Endodermal cell (in vitro differentiated cells): ENCODE results near the gene TAAR6. TPM values are rescaled to one million over a fixed set of nuclear protein-coding genes. Genes with fewer than 3 reads are reported as not detected.
A peak's percentile ranks its signal among the peaks of the same experiment; 100 is the strongest.

Experiments
- DNase-seq: peaks from one replicate; pipeline ENCODE4 v3.0.0-alpha.2; 2017
- H3K27ac ChIP-seq: 2 replicates; pipeline ENCODE4 v1.5.1; 2013; ENCODE audit warnings: mild to moderate bottlenecking, low read depth, low read length, moderate library complexity
- H3K27me3 ChIP-seq: 2 replicates; pipeline ENCODE4 v1.6.1; 2013; ENCODE audit warnings: mild to moderate bottlenecking, low read length, moderate library complexity; ENCODE audit not compliant: insufficient read depth, control insufficient read depth, poor library complexity, severe bottlenecking
- H3K36me3 ChIP-seq: 2 replicates; pipeline ENCODE4 v1.7.0; 2013; ENCODE audit warnings: mild to moderate bottlenecking, low read length, moderate library complexity; ENCODE audit not compliant: control insufficient read depth, insufficient read depth
- H3K4me1 ChIP-seq: one replicate; pipeline ENCODE4 v1.7.0; 2013; ENCODE audit warnings: low read length; ENCODE audit not compliant: control insufficient read depth, insufficient read depth
- H3K4me3 ChIP-seq: 2 replicates; pipeline ENCODE4 v1.5.1; 2013; ENCODE audit warnings: mild to moderate bottlenecking, low read length, moderate library complexity
- H3K9ac ChIP-seq: 2 replicates; pipeline ENCODE4 v1.6.1; 2013; ENCODE audit warnings: mild to moderate bottlenecking, low read length, moderate library complexity; ENCODE audit not compliant: poor library complexity, severe bottlenecking; ENCODE audit errors: extremely low read depth
- H3K9me3 ChIP-seq: 2 replicates; pipeline ENCODE4 v1.6.1; 2013; ENCODE audit warnings: mild to moderate bottlenecking, low read length, moderate library complexity; ENCODE audit not compliant: control insufficient read depth
- H3K27ac Mint-ChIP-seq: 2 replicates; pipeline ENCODE4 v1.8.0; 2020; ENCODE audit warnings: mixed read lengths
- H3K27me3 Mint-ChIP-seq: 2 replicates; pipeline ENCODE4 v1.8.0; 2021; ENCODE audit warnings: mild to moderate bottlenecking, mixed read lengths; ENCODE audit not compliant: insufficient read depth
- H3K36me3 Mint-ChIP-seq: 2 replicates; pipeline ENCODE4 v1.8.0; 2020; ENCODE audit warnings: low read depth, mixed read lengths
- H3K4me1 Mint-ChIP-seq: 2 replicates; pipeline ENCODE4 v1.8.0; 2020; ENCODE audit warnings: mixed read lengths
- H3K4me3 Mint-ChIP-seq: 2 replicates; pipeline ENCODE4 v1.8.0; 2020; ENCODE audit warnings: mild to moderate bottlenecking, moderate library complexity, mixed read lengths
- H3K9me3 Mint-ChIP-seq: 2 replicates; pipeline ENCODE4 v1.8.0; 2020; ENCODE audit warnings: mild to moderate bottlenecking, mixed read lengths
- CTCF ChIP-seq: fragments of 200-600 bp; sonication (generic); conservative IDR thresholded peaks from 2 replicates; pipeline ENCODE4 v1.5.0; 2021; ENCODE audit warnings: antibody characterized with exemption, mild to moderate bottlenecking
- WGBS, 2 experiments: methylation state at CpG; one replicate each; pipeline versions ENCODE4 v1.1.5 to v1.1.7; 2013; ENCODE audit warnings: missing lambda C conversion rate in 2 of 2, mixed read lengths in 1 of 2; ENCODE audit not compliant: insufficient coverage in 1 of 2, insufficient read length in 1 of 2; 5-methylcytosine and 5-hydroxymethylcytosine counted together
- long read RNA-seq, 4 experiments: library from polyadenylated mRNA in 2 of 4; library from RNA in 1 of 4; library from capped mRNA in 1 of 4; stranded (forward) in 3 of 4; unstranded in 1 of 4; transcript quantifications; one replicate each; pipeline ENCODE4 v2.0.0, GENCODE V29; 2020 to 2021; ENCODE audit warnings: inconsistent platforms in 1 of 4
- polyA plus RNA-seq, 2 experiments: library from polyadenylated mRNA; stranded (reverse); fragments of 50-300 nt; gene quantifications; one replicate each; pipeline ENCODE4 v1.2.3, GENCODE V29; 2013
- total RNA-seq, 2 donors: library from RNA; stranded (reverse); fragmentation: NEBNext Ultra II Directional in 1 of 2; extraction: Animal tissue kit (Norgen Biotek cat#: 25700) in 1 of 2; gene quantifications; 2 replicates in 1 of 2; 3 replicates in 1 of 2; pipeline ENCODE4 v1.2.1, GENCODE V29; 2021

Gene TAAR6
- not detected for total RNA-seq
- not detected for polyA plus RNA-seq (2013, experiment 1 of 2)
- not detected for polyA plus RNA-seq (2013, experiment 2 of 2)
- long read RNA-seq, experiment 1, result 0 reads
- long read RNA-seq, experiment 2, result 0 reads
- long read RNA-seq, experiment 3, result 0 reads
- long read RNA-seq, experiment 4, result 0 reads

GRCh38 chr6:132570221-132570777 is at the start of gene TAAR6:
TAAR6 (plus strand) TSS chr6:132570322; CDS start chr6:132570322, 0 bp downstream.
- Mint-ChIP-seq H3K4me3 (no peak within 1 kb of the TSS), H3K4me1 (peaks cover 19% of the 10 kb centered on the region), H3K27me3 (peaks cover 3% of the 10 kb centered on the region), H3K9me3 (no peaks in the 10 kb centered on the region), H3K27ac (no peak within 1 kb of the TSS), H3K36me3 (no peaks in the 10 kb centered on the region)
- 87 to 90% methylated on average over 11 to 15 of the region's 15 CpGs for WGBS, 2 experiments
- Histone ChIP-seq H3K4me1 (no peaks in the 10 kb centered on the region), H3K9ac (no peak within 1 kb of the TSS), H3K9me3 (no peaks in the 10 kb centered on the region), H3K4me3 (no peak within 1 kb of the TSS), H3K27ac (peak within 1 kb of the TSS; percentile 10), H3K36me3 (no peaks in the 10 kb centered on the region), H3K27me3 (peaks cover 9% of the 10 kb centered on the region)
- TF ChIP-seq CTCF, result no peak
- no peak for DNase-seq

GRCh38 chr6:132520953-132521352 is 49.2 kb upstream of the TAAR6 start:
- peaks cover 8% of the 10 kb centered on the region for H3K9me3 ChIP-seq
- 80% methylated on average over 1 of the region's 2 CpGs; no CpG with 5 or more reads in 1 of the 2 experiments for WGBS, 2 experiments
- peaks cover 24% of the 10 kb centered on the region for H3K27me3 ChIP-seq
- no peaks in the 10 kb centered on the region for H3K36me3 Mint-ChIP-seq
- no peak overlapping the region for H3K4me3 ChIP-seq
- H3K27ac ChIP-seq, result no peak overlapping the region
- H3K4me1 ChIP-seq, result no peaks in the 10 kb centered on the region
- H3K27ac Mint-ChIP-seq, result no peak overlapping the region
- no peaks in the 10 kb centered on the region for H3K36me3 ChIP-seq
- no peak overlapping the region for H3K4me3 Mint-ChIP-seq
- H3K27me3 Mint-ChIP-seq, result peaks cover 28% of the 10 kb centered on the region
- H3K9me3 Mint-ChIP-seq, result peaks cover 9% of the 10 kb centered on the region
- H3K9ac ChIP-seq, result no peak overlapping the region
- TF ChIP-seq CTCF, result no peak
- DNase-seq, result no peak
- peaks cover 3% of the 10 kb centered on the region for H3K4me1 Mint-ChIP-seq

GRCh38 chr6:132524646-132525045 is 45.5 kb upstream of the TAAR6 start:
- 93 to 95% methylated on average over 5 of the region's 5 CpGs for WGBS, 2 experiments
- no peak for TF ChIP-seq CTCF

More at GRCh38 chr6:132524646-132525045, 45.5 kb upstream of the TAAR6 start:
- Histone ChIP-seq H3K36me3 (no peaks in the 10 kb centered on the region), H3K9me3 (peaks cover 8% of the 10 kb centered on the region), H3K4me3 (no peak overlapping the region), H3K9ac (no peak overlapping the region), H3K4me1 (peaks cover 4% of the 10 kb centered on the region), H3K27ac (no peak overlapping the region), H3K27me3 (peaks cover 36% of the 10 kb centered on the region)
- Mint-ChIP-seq H3K36me3 (no peaks in the 10 kb centered on the region), H3K9me3 (peaks cover 9% of the 10 kb centered on the region), H3K27me3 (peaks cover 31% of the 10 kb centered on the region), H3K4me1 (peaks cover 22% of the 10 kb centered on the region), H3K4me3 (no peak overlapping the region), H3K27ac (no peak overlapping the region)
- DNase-seq, result no peak
